ENCODE measurements around the gene ARHGEF19. TPM values are rescaled to one million over a fixed set of nuclear protein-coding genes. Genes with fewer than 3 reads are reported as not detected.
"Not testable (repeated sequence)": the region's sequence is repeated elsewhere in the genome, so short reads cannot be mapped to it uniquely, and the experiment has no call there.

ARHGEF19 gene
- total RNA-seq, 4 donors from 2014 or later: 2.6 to 10.6 (median 3.9) TPM

DNA sequence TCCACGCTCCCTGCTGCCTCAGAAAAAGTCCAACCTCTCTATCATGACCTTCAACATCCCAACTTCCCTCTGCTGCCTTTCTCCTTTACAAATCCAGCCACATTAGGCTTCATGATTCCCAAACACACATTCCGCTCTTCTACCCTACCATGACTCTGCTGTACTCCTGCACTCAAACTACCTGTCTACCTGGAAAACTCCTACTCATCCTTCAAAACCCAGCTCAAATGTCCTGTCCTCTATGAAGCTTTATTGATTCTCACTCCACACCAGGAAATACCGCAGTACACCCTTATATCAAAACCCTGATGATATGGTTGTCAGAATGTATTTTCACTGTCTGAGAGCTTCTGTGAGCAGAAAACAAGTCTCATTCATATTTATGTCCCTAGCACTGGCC is 8.9 kb downstream of the ARHGEF19 start:
- ATAC-seq (ENCODE audit: low FRiP score) (no peak), DNase-seq (ENCODE audit: low spot score) (no peak)
- TF ChIP-seq, protein P1, sequence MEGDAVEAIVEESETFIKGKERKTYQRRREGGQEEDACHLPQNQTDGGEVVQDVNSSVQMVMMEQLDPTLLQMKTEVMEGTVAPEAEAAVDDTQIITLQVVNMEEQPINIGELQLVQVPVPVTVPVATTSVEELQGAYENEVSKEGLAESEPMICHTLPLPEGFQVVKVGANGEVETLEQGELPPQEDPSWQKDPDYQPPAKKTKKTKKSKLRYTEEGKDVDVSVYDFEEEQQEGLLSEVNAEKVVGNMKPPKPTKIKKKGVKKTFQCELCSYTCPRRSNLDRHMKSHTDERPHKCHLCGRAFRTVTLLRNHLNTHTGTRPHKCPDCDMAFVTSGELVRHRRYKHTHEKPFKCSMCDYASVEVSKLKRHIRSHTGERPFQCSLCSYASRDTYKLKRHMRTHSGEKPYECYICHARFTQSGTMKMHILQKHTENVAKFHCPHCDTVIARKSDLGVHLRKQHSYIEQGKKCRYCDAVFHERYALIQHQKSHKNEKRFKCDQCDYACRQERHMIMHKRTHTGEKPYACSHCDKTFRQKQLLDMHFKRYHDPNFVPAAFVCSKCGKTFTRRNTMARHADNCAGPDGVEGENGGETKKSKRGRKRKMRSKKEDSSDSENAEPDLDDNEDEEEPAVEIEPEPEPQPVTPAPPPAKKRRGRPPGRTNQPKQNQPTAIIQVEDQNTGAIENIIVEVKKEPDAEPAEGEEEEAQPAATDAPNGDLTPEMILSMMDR (IDR thresholded peaks at IDR 0.05): no peak

DNA sequence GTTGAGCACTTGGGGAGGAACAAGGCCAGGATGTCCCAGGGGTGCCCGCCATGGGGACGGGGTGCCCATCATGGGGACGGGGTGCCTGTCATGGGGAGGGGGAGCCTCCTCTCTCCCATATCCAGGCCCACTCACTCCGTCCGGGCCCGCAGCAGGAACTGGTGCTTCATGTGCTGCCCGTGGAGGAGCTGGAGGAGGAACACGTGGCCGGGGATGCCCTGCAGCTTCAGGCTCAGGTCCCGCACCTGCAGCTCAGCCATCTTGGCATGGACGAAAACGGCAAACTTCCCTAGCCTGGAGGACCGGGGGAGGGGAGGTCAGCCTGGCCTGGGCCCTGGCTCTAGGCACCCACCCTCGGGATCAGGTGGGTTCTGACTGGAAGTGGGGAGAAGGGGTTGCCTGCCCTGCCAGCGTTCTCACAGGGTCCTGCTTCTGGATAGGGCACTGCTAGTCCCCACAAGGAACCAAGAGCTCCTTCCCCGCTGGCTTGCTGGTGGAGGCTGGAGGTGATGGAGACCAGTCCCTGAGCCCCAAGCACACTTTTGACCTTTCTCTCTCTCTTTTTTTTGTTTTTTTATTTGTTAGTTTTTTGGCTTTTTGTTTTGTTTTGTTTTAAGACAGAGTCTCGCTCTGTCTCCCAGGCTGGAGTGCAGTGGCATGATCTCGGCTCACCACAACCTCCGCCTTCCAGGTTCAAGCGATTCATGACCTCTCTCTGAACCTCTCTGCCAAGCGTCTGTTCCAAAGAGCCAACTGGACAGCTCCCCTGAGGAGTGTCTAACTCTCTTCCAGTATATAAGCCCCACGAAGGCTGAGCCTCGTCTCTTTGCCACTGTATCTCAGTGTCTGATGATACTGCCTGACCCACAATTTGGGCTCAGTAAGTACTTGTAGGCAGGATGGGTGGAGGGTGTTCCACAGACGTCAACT is 9.9 kb downstream of the ARHGEF19 start:
- TF ChIP-seq, protein P1 (IDR thresholded peaks at IDR 0.05): no peak
- no peak for DNase-seq (ENCODE audit: low spot score)
- ATAC-seq (ENCODE audit: low FRiP score): no peak

DNA sequence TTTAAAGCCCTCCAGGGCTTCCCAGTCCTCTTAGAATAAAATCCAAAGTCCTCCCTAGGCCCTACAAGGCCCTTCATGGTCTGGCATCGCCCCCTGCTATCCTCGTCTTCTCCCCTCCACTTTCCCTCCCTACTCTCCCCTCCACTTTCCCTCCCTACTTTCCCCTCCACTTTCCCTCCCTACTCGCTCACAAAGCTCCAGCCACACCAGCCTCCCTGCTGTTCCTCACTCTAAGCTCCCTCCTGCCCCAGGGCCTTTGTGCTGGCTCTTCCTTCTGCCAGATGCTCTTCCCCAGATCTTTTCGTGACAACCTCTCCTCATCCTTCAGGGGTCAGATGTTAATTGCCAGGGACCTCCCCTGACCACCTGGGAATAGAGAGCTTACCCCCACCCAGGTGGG is 12.8 kb downstream of the ARHGEF19 start:
- TF ChIP-seq, protein P1 (IDR thresholded peaks at IDR 0.05): no peak
- DNase-seq (ENCODE audit: low spot score) (no peak), ATAC-seq (ENCODE audit: low FRiP score) (no peak)

DNA sequence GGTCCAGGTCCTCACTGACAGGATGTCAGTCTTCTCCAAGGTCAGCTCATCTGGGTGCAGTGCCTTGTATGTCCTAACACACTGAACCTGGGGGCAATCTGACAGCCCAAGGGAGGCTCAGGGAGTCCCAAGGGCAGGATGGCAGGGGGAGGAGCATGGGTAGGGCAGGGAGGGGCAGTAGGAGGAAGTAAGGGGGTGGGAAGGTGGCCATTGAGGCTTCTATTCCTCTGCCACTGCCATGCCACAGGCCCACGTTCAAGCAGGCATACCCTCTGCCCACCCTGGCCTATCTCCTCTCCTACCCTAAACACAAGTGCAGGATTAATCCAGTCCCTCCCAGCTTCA is 13.3 kb downstream of the ARHGEF19 start:
- TF ChIP-seq, protein P1 (IDR thresholded peaks at IDR 0.05): no peak
- no peak for ATAC-seq (ENCODE audit: low FRiP score)
- DNase-seq (ENCODE audit: low spot score): no peak

DNA sequence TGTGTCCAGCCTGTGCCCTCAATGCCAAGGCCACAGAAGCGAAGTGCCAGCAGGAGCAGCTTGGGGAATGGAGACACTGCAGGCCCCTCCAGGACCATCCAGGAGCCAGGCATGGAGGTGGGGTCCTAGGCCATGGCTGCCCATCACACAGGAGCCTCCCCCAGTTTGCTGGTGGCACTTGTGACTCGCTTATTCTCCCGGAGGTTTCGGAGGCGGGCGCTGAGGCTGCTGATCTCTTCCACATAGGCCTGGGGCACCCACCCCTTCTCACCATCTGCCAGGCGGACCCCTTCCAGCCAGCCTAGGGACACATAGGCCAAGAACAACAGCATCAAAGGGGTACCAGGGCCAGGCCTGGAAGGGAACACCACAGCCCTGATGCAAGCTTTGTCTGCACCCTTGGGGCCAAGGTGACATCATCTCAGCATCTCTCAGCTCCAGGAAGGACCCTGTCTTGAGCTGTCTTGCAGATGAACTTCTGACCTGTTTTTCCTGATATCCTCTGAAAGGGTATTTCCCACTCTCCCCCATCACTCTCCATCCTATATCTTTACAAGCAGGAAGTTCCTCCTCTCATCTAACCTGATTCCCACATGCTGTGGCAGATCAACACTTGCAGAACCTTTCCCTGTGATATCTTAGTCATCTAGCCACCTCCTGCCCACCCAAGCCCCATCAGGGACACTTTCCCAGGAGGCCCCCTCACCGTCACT is 13.9 kb downstream of the ARHGEF19 start:
- ATAC-seq (ENCODE audit: low FRiP score) (no peak), DNase-seq (ENCODE audit: low spot score) (no peak)
- TF ChIP-seq, protein P1 (IDR thresholded peaks at IDR 0.05): no peak

DNA sequence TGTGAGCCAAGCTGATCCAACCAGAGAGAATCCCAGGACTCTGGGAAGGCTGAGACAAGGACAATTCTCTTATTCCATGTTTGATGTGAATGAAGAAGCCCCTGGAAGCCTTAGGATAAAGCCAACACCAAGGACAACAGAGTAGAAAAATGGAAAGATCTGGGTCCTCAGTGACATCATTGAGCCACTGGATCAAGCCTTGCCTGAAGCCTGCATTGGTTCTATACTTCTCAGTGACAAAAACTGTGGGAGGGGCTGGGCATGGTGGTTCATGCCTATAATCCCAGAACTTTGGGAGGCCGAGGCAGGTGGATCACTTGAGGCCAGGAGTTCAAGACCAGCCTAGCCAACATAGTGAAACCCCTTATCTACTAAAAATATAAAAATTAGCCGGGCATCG is 15.6 kb downstream of the ARHGEF19 start:
- no peak for DNase-seq (ENCODE audit: low spot score)
- no peak for ATAC-seq (ENCODE audit: low FRiP score)
- TF ChIP-seq, protein P1 (IDR thresholded peaks at IDR 0.05): no peak

DNA sequence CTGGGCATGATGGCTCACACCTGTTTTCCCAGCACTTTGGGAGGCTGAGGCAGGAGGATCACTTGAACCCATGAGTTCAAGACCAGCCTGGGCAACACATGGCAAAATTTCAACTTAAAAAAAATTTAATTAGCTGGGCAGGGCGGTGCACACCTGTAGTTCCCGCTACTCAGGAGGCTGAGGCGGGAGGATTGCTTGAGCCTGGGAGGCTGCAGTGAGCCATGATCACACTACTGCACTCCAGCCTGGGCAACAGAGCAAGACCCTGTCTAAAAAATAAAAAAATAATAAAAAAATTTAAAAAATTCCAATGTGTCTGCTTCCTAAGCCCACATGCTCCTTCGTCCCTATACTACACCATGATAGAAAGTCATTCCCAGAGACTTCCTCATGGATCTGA is 16.3 kb downstream of the ARHGEF19 start:
- ATAC-seq (ENCODE audit: low FRiP score); DNase-seq (ENCODE audit: low spot score): not testable (repeated sequence)
